Stimulated activated CD4-positive, alpha-beta T cell treated with anti-CD3 and anti-CD28 coated beads, TNF-alpha, amount 100 ng/mL, for 4 hours (primary cell): ENCODE results near the gene GOLPH3.
"Not testable (repeated sequence)": the region's sequence is repeated elsewhere in the genome, so short reads cannot be mapped to it uniquely, and the experiment has no call there.

ENCODE experiments used
- DNase-seq, 3 experiments: peaks; one replicate each; pipeline ENCODE4 v3.0.0-alpha.2; 2020; ENCODE audit warnings: low read depth in 3 of 3

Gene GOLPH3

GRCh38 chr5:32135086-32135485 is 39.0 kb downstream of the GOLPH3 start:
- no peak for DNase-seq

GRCh38 chr5:32132757-32133156 is 41.4 kb downstream of the GOLPH3 start:
- no peak for DNase-seq

- no peak for DNase-seq
These were observed 42.5 kb downstream of the GOLPH3 start for GRCh38 chr5:32131604-32132003.

- no peak for DNase-seq
These were observed 43.3 kb downstream of the GOLPH3 start for GRCh38 chr5:32130865-32131264.

- DNase-seq = no peak
These were observed 45.0 kb downstream of the GOLPH3 start for GRCh38 chr5:32129074-32129598.

GRCh38 chr5:32127711-32128110 is 46.4 kb downstream of the GOLPH3 start:
- DNase-seq = no peak

GRCh38 chr5:32126691-32127090 is 47.4 kb downstream of the GOLPH3 start:
- DNase-seq = no peak

GRCh38 chr5:32123889-32124676 is 50.0 kb downstream of the GOLPH3 start:
- DNase-seq = no peak

- no peak for DNase-seq
These were observed 50.9 kb downstream of the GOLPH3 start for GRCh38 chr5:32123058-32123805.

GRCh38 chr5:32118922-32119321 is 55.2 kb downstream of the GOLPH3 start:
- not testable (repeated sequence) for DNase-seq

GRCh38 chr5:32116574-32117313 is 57.4 kb downstream of the GOLPH3 start:
- no peak for DNase-seq

GRCh38 chr5:32115985-32116384 is 58.1 kb downstream of the GOLPH3 start:
- DNase-seq = no peak

GRCh38 chr5:32110111-32110696 is 63.9 kb downstream of the GOLPH3 start:
- DNase-seq = no peak

- DNase-seq = no peak
These were observed 64.9 kb downstream of the GOLPH3 start for GRCh38 chr5:32109236-32109635.

GRCh38 chr5:32108167-32108566 is 66.0 kb downstream of the GOLPH3 start:
- no peak for DNase-seq

- DNase-seq = no peak
These were observed 66.8 kb downstream of the GOLPH3 start for GRCh38 chr5:32107291-32107690.

- DNase-seq = no peak
These were observed 70.6 kb downstream of the GOLPH3 start for GRCh38 chr5:32103521-32103920.

GRCh38 chr5:32102254-32102986 is 71.7 kb downstream of the GOLPH3 start:
- DNase-seq = no peak

GRCh38 chr5:32100691-32101302 is 73.3 kb downstream of the GOLPH3 start:
- no peak for DNase-seq

GRCh38 chr5:32100230-32100629 is 73.9 kb downstream of the GOLPH3 start:
- DNase-seq = no peak
